HepG2 (cell line): ENCODE results near the gene TFE3. TPM values are rescaled to one million over a fixed set of nuclear protein-coding genes. Genes with fewer than 3 reads are reported as not detected.
A peak's percentile ranks its signal among the peaks of the same experiment; 100 is the strongest.

Experiments used
- GABPA ChIP-seq, 2 experiments: IDR thresholded peaks; 2 replicates each; pipeline ENCODE4 v1.6.1; 2011 to 2016; ENCODE audit warnings: low read depth in 2 of 2, low read length in 1 of 2, missing biosample characterization in 1 of 2, missing genetic modification characterization in 1 of 2
- HOXA7 ChIP-seq: sonication (generic); formaldehyde crosslinking; IDR thresholded peaks from 2 replicates; pipeline ENCODE4 v1.8.1; 2022; ENCODE audit warnings: mild to moderate bottlenecking, missing genetic modification reagents, moderate library complexity
- JUND ChIP-seq: sonication (generic); formaldehyde crosslinking; IDR thresholded peaks from 2 replicates; pipeline ENCODE4 v1.8.0; 2022; ENCODE audit warnings: mild to moderate bottlenecking, missing genetic modification reagents
- KAT8 ChIP-seq: IDR thresholded peaks from 2 replicates; pipeline ENCODE4 v1.6.1; 2016; ENCODE audit warnings: missing genetic modification reagents, missing compliant biosample characterization
- KLF13 ChIP-seq: sonication (generic); formaldehyde crosslinking; IDR thresholded peaks from 2 replicates; pipeline ENCODE4 v1.4.0; 2020; ENCODE audit warnings: mild to moderate bottlenecking, missing genetic modification reagents
- MBD4 ChIP-seq: IDR thresholded peaks from 2 replicates; pipeline ENCODE4 v1.6.1; 2012; ENCODE audit warnings: low read length, inconsistent platforms, borderline replicate concordance
- MED1 ChIP-seq: sonication (generic); formaldehyde crosslinking; IDR thresholded peaks from 2 replicates; pipeline ENCODE4 v1.4.0; 2020; ENCODE audit warnings: missing genetic modification reagents
- NFIB ChIP-seq: sonication (generic); formaldehyde crosslinking; IDR thresholded peaks from 2 replicates; pipeline ENCODE4 v1.9.0; 2021; ENCODE audit warnings: missing genetic modification reagents, mild to moderate bottlenecking, borderline replicate concordance
- PHB2 ChIP-seq: fragments of 450-650 bp; IDR thresholded peaks from 2 replicates; pipeline ENCODE4 v1.6.1; 2018; ENCODE audit not compliant: partially characterized antibody
- PHF21A ChIP-seq: sonication (generic); formaldehyde crosslinking; IDR thresholded peaks from 2 replicates; pipeline ENCODE4 v1.5.0; 2020; ENCODE audit warnings: mild to moderate bottlenecking, missing genetic modification reagents
- RBFOX2 ChIP-seq: fragments of 200-400 bp; formaldehyde crosslinking; IDR thresholded peaks from 2 replicates; pipeline ENCODE4 v1.6.1; 2017; ENCODE audit warnings: low read depth, mild to moderate bottlenecking, low read length
- SATB2 ChIP-seq: sonication (generic); formaldehyde crosslinking; IDR thresholded peaks from 2 replicates; pipeline ENCODE4 v1.5.0; 2020; ENCODE audit warnings: missing genetic modification reagents
- SCMH1 ChIP-seq: sonication (generic); formaldehyde crosslinking; IDR thresholded peaks from 2 replicates; pipeline ENCODE4 v1.9.0; 2021; ENCODE audit warnings: missing genetic modification reagents, mild to moderate bottlenecking, borderline replicate concordance
- SIN3B ChIP-seq: fragments of 150-350 bp; IDR thresholded peaks from 2 replicates; pipeline ENCODE4 v1.6.1; 2014; ENCODE audit warnings: low read length
- SMARCE1 ChIP-seq: fragments of 450-650 bp; IDR thresholded peaks from 2 replicates; pipeline ENCODE4 v1.6.1; 2017; ENCODE audit warnings: borderline replicate concordance
- SP4 ChIP-seq: sonication (generic); formaldehyde crosslinking; IDR thresholded peaks from 2 replicates; pipeline ENCODE4 v1.8.1; 2023; ENCODE audit warnings: mild to moderate bottlenecking, missing genetic modification reagents
- TEAD2 ChIP-seq: sonication (generic); formaldehyde crosslinking; IDR thresholded peaks from 2 replicates; pipeline ENCODE4 v1.9.0; 2021; ENCODE audit warnings: missing genetic modification reagents
- TEAD3 ChIP-seq: optimal IDR thresholded peaks from 2 replicates; pipeline ENCODE3; 2016; ENCODE audit warnings: borderline replicate concordance
- ZKSCAN1 ChIP-seq: fragments of 150-350 bp; IDR thresholded peaks from 2 replicates; pipeline ENCODE4 v1.6.1; 2014; ENCODE audit warnings: low read length
- ZNF468 ChIP-seq: sonication (generic); formaldehyde crosslinking; IDR thresholded peaks from 2 replicates; pipeline ENCODE4 v1.8.0; 2022; ENCODE audit warnings: mild to moderate bottlenecking, moderate library complexity, missing genetic modification reagents
- ZNF501 ChIP-seq: sonication (generic); formaldehyde crosslinking; IDR thresholded peaks from 2 replicates; pipeline ENCODE4 v1.5.1; 2020; ENCODE audit warnings: mild to moderate bottlenecking, moderate library complexity, missing genetic modification reagents
- ZNF530 ChIP-seq: sonication (generic); formaldehyde crosslinking; IDR thresholded peaks from 2 replicates; pipeline ENCODE4 v1.5.0; 2020; ENCODE audit warnings: low read depth, mild to moderate bottlenecking, missing genetic modification reagents
- ZNF772 ChIP-seq: sonication (generic); formaldehyde crosslinking; IDR thresholded peaks from 2 replicates; pipeline ENCODE4 v1.5.0; 2020; ENCODE audit warnings: mild to moderate bottlenecking, missing genetic modification reagents
- polyA plus RNA-seq, 8 experiments: library from polyadenylated mRNA; depleted of rRNA in 3 of 8; stranded (reverse) in 7 of 8; unstranded in 1 of 8; fragments of >200 nt; fragmentation: Illumina TruSeq in 4 of 8; extraction: Trizol in 4 of 8; gene quantifications; 2 replicates each; pipeline versions ENCODE4 v1.2.1 to v1.2.3, GENCODE V29; 2011 to 2016; ENCODE audit warnings: low read depth in 4 of 8, missing spikeins in 1 of 8, mixed read lengths in 1 of 8; ENCODE audit not compliant: insufficient read depth in 1 of 8
- total RNA-seq, 5 experiments: library from RNA; depleted of rRNA; stranded (reverse); fragments of >200 nt; fragmentation: Illumina TruSeq; extraction: Trizol; gene quantifications; 2 replicates each; pipeline ENCODE4 v1.2.3, GENCODE V29; 2016; ENCODE audit warnings: low read depth in 1 of 5
- TF ChIP-seq, protein P1 (sequence below): IDR thresholded peaks from 2 replicates; pipeline ENCODE4 v1.6.1; 2016
- TF ChIP-seq, protein P2 (sequence below): sonication (generic); formaldehyde crosslinking; IDR thresholded peaks from 2 replicates; pipeline ENCODE4 v1.5.1; 2020; ENCODE audit warnings: missing genetic modification reagents, mild to moderate bottlenecking, borderline replicate concordance
- TF ChIP-seq, protein P3 (sequence below): sonication (generic); formaldehyde crosslinking; IDR thresholded peaks from 2 replicates; pipeline ENCODE4 v1.5.0; 2020; ENCODE audit warnings: missing genetic modification reagents, mild to moderate bottlenecking, borderline replicate concordance
- TF ChIP-seq, protein P4 (sequence below): sonication (generic); formaldehyde crosslinking; IDR thresholded peaks from 2 replicates; pipeline ENCODE4 v1.4.0; 2020; ENCODE audit warnings: missing genetic modification reagents

TFE3 gene
- total and polyA plus RNA-seq, 2 of the 13 experiments (the other 11 are each of a cell fraction or from before 2014, with no cell fraction given) = 8.3 to 12.3 TPM

DNA sequence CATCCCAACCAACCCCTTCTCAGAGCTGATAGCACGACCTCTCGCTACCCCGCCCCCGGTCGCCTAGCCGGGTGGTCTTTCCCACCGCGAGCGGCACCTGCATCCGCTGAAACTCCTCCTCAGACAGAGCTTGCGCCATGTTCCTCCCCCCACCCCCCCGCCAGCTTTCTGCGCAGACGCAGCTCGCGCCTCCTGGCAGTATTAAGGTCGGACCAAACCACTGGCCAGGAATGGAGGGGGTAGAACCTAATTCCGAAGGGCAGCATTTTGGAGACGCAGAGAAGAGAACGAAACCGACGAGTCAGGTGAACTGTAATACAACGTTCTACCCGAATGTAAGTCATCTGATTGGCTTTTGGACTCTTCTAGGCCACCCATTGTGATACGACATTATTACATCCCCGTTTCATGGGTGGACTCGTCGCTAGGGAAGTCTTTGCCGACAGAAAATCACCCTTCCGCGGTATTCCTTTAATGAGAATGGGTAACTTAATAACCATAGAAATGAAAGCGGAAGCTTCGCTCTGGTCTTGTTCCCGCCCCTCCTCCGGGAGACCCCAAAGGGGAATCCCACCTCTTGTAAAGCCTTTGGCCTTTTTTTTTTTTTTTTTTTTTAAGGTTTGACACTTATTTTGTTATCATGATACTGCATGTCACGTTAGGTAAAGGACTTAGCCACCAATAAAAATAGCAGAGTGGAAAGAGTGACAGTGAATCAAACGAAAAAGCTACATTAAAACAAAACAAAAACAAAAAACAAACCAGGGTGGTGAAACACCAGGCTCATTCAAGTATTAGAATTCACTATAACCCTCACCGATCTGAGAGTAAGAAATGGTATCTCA, 40.8 kb downstream of the TFE3 start, which contains the start of gene GRIPAP1 (continued):
- TF ChIP-seq, protein P1, sequence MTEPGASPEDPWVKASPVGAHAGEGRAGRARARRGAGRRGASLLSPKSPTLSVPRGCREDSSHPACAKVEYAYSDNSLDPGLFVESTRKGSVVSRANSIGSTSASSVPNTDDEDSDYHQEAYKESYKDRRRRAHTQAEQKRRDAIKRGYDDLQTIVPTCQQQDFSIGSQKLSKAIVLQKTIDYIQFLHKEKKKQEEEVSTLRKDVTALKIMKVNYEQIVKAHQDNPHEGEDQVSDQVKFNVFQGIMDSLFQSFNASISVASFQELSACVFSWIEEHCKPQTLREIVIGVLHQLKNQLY (CRISPR knock-in tag) = no peak
- no peak for TF ChIP-seq TEAD2 (CRISPR knock-in tag)
- no peak for TF ChIP-seq MBD4
- TF ChIP-seq ZNF530 (CRISPR knock-in tag) = no peak
- TF ChIP-seq SIN3B = no peak
- TF ChIP-seq RBFOX2 = 0 out of 2 replicates have a peak, but pooled peaks have one; percentile 27
- no peak for TF ChIP-seq GABPA (IDR thresholded peaks at IDR 0.05; ENCODE audit: low read depth, low read length)
- TF ChIP-seq GABPA (CRISPR knock-in tag; IDR thresholded peaks at IDR 0.05; ENCODE audit: low read depth) = peak; percentile 46; the same call in 1 of the 2 replicates
- no peak for TF ChIP-seq NFIB (CRISPR knock-in tag)
- 0 out of 2 replicates have a peak, but pooled peaks have one; percentile 19 for TF ChIP-seq ZNF501 (CRISPR knock-in tag)
- TF ChIP-seq ZNF468 = no peak
- no peak for TF ChIP-seq KLF13 (CRISPR knock-in tag)
- TF ChIP-seq PHB2 = no peak
- peak; percentile 43 for TF ChIP-seq TEAD3 (CRISPR knock-in tag)
- TF ChIP-seq SP4 (CRISPR knock-in tag) = no peak
- TF ChIP-seq HOXA7 (CRISPR knock-in tag) = no peak
- TF ChIP-seq ZNF772 = no peak
- peak; percentile 49; the same call in 1 of the 2 replicates for TF ChIP-seq KAT8 (CRISPR knock-in tag)
- TF ChIP-seq, protein P2, sequence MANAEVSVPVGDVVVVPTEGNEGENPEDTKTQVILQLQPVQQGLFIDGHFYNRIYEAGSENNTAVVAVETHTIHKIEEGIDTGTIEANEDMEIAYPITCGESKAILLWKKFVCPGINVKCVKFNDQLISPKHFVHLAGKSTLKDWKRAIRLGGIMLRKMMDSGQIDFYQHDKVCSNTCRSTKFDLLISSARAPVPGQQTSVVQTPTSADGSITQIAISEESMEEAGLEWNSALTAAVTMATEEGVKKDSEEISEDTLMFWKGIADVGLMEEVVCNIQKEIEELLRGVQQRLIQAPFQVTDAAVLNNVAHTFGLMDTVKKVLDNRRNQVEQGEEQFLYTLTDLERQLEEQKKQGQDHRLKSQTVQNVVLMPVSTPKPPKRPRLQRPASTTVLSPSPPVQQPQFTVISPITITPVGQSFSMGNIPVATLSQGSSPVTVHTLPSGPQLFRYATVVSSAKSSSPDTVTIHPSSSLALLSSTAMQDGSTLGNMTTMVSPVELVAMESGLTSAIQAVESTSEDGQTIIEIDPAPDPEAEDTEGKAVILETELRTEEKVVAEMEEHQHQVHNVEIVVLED (CRISPR knock-in tag) = no peak
- TF ChIP-seq SCMH1 (CRISPR knock-in tag) = no peak
- TF ChIP-seq ZKSCAN1 = no peak
- no peak for TF ChIP-seq JUND (CRISPR knock-in tag)
- TF ChIP-seq, protein P3, sequence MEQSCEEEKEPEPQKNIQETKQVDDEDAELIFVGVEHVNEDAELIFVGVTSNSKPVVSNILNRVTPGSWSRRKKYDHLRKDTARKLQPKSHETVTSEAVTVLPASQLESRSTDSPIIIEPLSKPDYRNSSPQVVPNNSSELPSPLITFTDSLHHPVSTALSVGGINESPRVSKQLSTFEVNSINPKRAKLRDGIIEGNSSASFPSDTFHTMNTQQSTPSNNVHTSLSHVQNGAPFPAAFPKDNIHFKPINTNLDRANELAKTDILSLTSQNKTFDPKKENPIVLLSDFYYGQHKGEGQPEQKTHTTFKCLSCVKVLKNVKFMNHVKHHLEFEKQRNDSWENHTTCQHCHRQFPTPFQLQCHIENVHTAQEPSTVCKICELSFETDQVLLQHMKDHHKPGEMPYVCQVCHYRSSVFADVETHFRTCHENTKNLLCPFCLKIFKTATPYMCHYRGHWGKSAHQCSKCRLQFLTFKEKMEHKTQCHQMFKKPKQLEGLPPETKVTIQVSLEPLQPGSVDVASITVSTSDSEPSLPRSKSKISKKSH (CRISPR knock-in tag) = no peak
- TF ChIP-seq, protein P4, sequence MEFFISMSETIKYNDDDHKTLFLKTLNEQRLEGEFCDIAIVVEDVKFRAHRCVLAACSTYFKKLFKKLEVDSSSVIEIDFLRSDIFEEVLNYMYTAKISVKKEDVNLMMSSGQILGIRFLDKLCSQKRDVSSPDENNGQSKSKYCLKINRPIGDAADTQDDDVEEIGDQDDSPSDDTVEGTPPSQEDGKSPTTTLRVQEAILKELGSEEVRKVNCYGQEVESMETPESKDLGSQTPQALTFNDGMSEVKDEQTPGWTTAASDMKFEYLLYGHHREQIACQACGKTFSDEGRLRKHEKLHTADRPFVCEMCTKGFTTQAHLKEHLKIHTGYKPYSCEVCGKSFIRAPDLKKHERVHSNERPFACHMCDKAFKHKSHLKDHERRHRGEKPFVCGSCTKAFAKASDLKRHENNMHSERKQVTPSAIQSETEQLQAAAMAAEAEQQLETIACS (CRISPR knock-in tag) = no peak
- TF ChIP-seq PHF21A (CRISPR knock-in tag) = no peak
- TF ChIP-seq MED1 (CRISPR knock-in tag) = 0 out of 2 replicates have a peak, but pooled peaks have one; percentile 9
- TF ChIP-seq SATB2 = no peak
- TF ChIP-seq SMARCE1 = no peak
